C4-2B (cell line): ENCODE measurements around the gene FLNC.

Experiments used
- ZFX ChIP-seq: fragments of 450-650 bp; IDR thresholded peaks from 2 replicates; pipeline ENCODE4 v1.6.1; 2017
- TF ChIP-seq, protein P1 (sequence below): fragments of 450-650 bp; conservative IDR thresholded peaks from 2 replicates; pipeline ENCODE4 v1.5.1; 2017; ENCODE audit warnings: mild to moderate bottlenecking

DNA sequence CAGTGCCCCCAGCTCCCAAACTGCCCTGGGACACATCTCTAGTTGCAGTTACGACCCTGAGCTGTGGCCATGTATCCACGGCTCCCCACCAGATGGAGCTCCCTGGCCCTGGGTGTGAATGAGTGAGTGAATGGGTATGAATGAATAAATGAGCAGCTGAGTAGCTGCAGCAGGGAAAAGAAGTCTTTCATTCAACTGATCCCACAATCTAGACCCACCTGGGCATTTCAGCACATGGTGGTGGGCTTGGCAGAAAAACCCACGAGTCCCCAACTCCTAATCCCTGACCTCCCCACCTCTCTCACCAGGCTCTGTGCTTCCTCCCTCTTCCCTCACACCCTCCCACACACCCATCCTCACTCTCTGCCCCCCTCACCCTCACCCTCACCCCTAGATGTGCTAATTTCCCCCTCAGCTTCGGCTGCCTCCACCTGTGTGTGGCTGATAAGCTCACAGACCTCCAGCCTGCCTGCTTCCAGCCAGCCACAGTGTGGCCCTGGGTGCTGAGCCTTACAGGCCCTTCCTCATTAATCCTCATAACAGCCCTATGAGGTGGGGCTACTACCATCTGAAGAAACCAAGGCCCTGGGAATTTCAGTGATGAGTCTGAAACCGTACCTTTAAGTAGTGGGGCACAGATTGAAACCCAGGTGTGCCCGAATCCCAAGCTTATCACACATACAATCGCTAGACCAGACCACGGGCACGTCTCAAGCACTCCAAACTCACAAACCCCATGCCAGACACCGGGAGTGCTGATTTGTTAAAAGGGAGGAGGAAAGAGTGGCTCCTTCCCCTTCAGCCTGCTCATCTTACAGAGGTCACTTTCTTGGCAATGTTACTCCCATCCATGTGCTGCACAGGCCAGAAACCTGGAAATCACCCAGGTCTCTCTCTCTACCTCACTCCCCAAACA, 30.2 kb downstream of the FLNC start:
- TF ChIP-seq, protein P1, sequence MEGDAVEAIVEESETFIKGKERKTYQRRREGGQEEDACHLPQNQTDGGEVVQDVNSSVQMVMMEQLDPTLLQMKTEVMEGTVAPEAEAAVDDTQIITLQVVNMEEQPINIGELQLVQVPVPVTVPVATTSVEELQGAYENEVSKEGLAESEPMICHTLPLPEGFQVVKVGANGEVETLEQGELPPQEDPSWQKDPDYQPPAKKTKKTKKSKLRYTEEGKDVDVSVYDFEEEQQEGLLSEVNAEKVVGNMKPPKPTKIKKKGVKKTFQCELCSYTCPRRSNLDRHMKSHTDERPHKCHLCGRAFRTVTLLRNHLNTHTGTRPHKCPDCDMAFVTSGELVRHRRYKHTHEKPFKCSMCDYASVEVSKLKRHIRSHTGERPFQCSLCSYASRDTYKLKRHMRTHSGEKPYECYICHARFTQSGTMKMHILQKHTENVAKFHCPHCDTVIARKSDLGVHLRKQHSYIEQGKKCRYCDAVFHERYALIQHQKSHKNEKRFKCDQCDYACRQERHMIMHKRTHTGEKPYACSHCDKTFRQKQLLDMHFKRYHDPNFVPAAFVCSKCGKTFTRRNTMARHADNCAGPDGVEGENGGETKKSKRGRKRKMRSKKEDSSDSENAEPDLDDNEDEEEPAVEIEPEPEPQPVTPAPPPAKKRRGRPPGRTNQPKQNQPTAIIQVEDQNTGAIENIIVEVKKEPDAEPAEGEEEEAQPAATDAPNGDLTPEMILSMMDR, result no peak
- 0 out of 2 replicates have a peak, but pooled peaks have one; percentile 41 for TF ChIP-seq ZFX
